H9 (cell line): ENCODE results near the gene PLCH1. TPM values are rescaled to one million over a fixed set of nuclear protein-coding genes. Genes with fewer than 3 reads are reported as not detected.

Experiments used
- DNase-seq: peaks from one replicate; pipeline ENCODE4 v3.0.0-alpha.2; 2017
- H2AFZ ChIP-seq: one replicate; pipeline ENCODE4 v1.6.1; 2013; ENCODE audit warnings: mild to moderate bottlenecking, low read length, control low read depth, moderate library complexity
- H2AK5ac ChIP-seq: 2 replicates; pipeline ENCODE4 v1.6.1; 2013; ENCODE audit warnings: low read length, control low read depth, mixed read lengths; ENCODE audit not compliant: insufficient read length
- H2BK120ac ChIP-seq: one replicate; pipeline ENCODE4 v1.6.1; 2013; ENCODE audit warnings: low read depth, mild to moderate bottlenecking, low read length, control low read depth, inconsistent platforms; ENCODE audit not compliant: poor library complexity, severe bottlenecking
- H2BK12ac ChIP-seq: 2 replicates; pipeline ENCODE4 v1.6.1; 2013; ENCODE audit warnings: low read length, control low read depth, mixed read lengths, low read depth; ENCODE audit not compliant: insufficient read length
- H2BK15ac ChIP-seq: 2 replicates; pipeline ENCODE4 v1.6.1; 2013; ENCODE audit warnings: low read depth, low read length, control low read depth
- H2BK20ac ChIP-seq: one replicate; pipeline ENCODE4 v1.6.1; 2013; ENCODE audit warnings: low read depth, mild to moderate bottlenecking, low read length, control low read depth, inconsistent platforms; ENCODE audit not compliant: poor library complexity, severe bottlenecking
- H2BK5ac ChIP-seq: 2 replicates; pipeline ENCODE4 v1.6.1; 2013; ENCODE audit warnings: low read length, control low read depth, mixed read lengths; ENCODE audit not compliant: insufficient read length
- H3K14ac ChIP-seq: 2 replicates; pipeline ENCODE4 v1.6.1; 2013; ENCODE audit warnings: low read length, control low read depth; ENCODE audit not compliant: insufficient read depth
- H3K18ac ChIP-seq: 2 replicates; pipeline ENCODE4 v1.6.1; 2013; ENCODE audit warnings: low read depth, mild to moderate bottlenecking, mixed read lengths, low read length, control low read depth; ENCODE audit not compliant: insufficient read length
- H3K23ac ChIP-seq: 2 replicates; pipeline ENCODE4 v1.6.1; 2013; ENCODE audit warnings: low read length, control low read depth, mixed read lengths, low read depth; ENCODE audit not compliant: insufficient read length
- H3K23me2 ChIP-seq: 2 replicates; pipeline ENCODE4 v1.6.1; 2013; ENCODE audit warnings: low read depth, mild to moderate bottlenecking, mixed read lengths, low read length, control low read depth; ENCODE audit not compliant: insufficient read length, poor library complexity, severe bottlenecking
- H3K27ac ChIP-seq: 2 replicates; pipeline ENCODE4 v1.5.1; 2013; ENCODE audit warnings: low read length, control low read depth, mixed read lengths, low read depth; ENCODE audit not compliant: insufficient read length
- H3K27me3 ChIP-seq: 2 replicates; pipeline ENCODE4 v1.6.1; 2013; ENCODE audit warnings: low read length, control low read depth, inconsistent platforms; ENCODE audit not compliant: insufficient read depth
- H3K4ac ChIP-seq: 2 replicates; pipeline ENCODE4 v1.6.1; 2013; ENCODE audit warnings: low read depth, mild to moderate bottlenecking, control low read depth, inconsistent platforms, low read length, moderate library complexity
- H3K4me1 ChIP-seq: 2 replicates; pipeline ENCODE4 v1.6.1; 2013; ENCODE audit warnings: low read length, control low read depth, inconsistent platforms; ENCODE audit not compliant: insufficient read depth
- H3K4me2 ChIP-seq: 2 replicates; pipeline ENCODE4 v1.6.1; 2013; ENCODE audit warnings: low read length, control low read depth, mixed read lengths; ENCODE audit not compliant: insufficient read length, insufficient read depth
- H3K56ac ChIP-seq: 2 replicates; pipeline ENCODE4 v1.6.1; 2013; ENCODE audit warnings: low read depth, mild to moderate bottlenecking, mixed read lengths, low read length, control low read depth; ENCODE audit not compliant: insufficient read length
- H3K79me1 ChIP-seq: 2 replicates; pipeline ENCODE4 v1.6.1; 2013; ENCODE audit warnings: low read depth, mild to moderate bottlenecking, moderate library complexity, low read length, control low read depth, inconsistent platforms; ENCODE audit not compliant: insufficient read depth, poor library complexity, severe bottlenecking
- H3K79me2 ChIP-seq: 2 replicates; pipeline ENCODE4 v1.6.1; 2013; ENCODE audit warnings: low read length, control low read depth, inconsistent platforms; ENCODE audit not compliant: insufficient read depth
- H3K9ac ChIP-seq: 2 replicates; pipeline ENCODE4 v1.6.1; 2013; ENCODE audit warnings: low read length, control low read depth, mixed read lengths; ENCODE audit not compliant: insufficient read length; ENCODE audit errors: extremely low read depth
- H3K9me3 ChIP-seq: one replicate; pipeline ENCODE4 v1.6.1; 2013; ENCODE audit warnings: low read depth, low read length, inconsistent platforms; ENCODE audit not compliant: control insufficient read depth
- H3T11ph ChIP-seq: one replicate; pipeline ENCODE4 v1.6.1; 2013; ENCODE audit warnings: mild to moderate bottlenecking, low read length, control low read depth, inconsistent platforms
- H4K20me1 ChIP-seq: one replicate; pipeline ENCODE4 v1.6.1; 2013; ENCODE audit not compliant: control insufficient read depth, insufficient read length, insufficient read depth
- H4K5ac ChIP-seq: 2 replicates; pipeline ENCODE4 v1.6.1; 2013; ENCODE audit warnings: low read depth, mild to moderate bottlenecking, mixed read lengths, low read length, control low read depth; ENCODE audit not compliant: insufficient read length
- H4K8ac ChIP-seq: replicated peaks from 2 replicates; pipeline ENCODE4 v1.6.1; 2013; ENCODE audit warnings: low read length, control low read depth, mixed read lengths, low read depth; ENCODE audit not compliant: insufficient read length
- H4K91ac ChIP-seq: 2 replicates; pipeline ENCODE4 v1.6.1; 2013; ENCODE audit warnings: low read depth, mild to moderate bottlenecking, moderate library complexity, mixed read lengths, low read length, control low read depth; ENCODE audit not compliant: insufficient read length
- H3K27ac Mint-ChIP-seq, 3 experiments: 2 replicates in 2 of 3; 3 replicates in 1 of 3; pipeline ENCODE4 v1.8.0; 2020 to 2021; ENCODE audit warnings: mixed read lengths in 3 of 3, mild to moderate bottlenecking in 1 of 3, moderate library complexity in 1 of 3
- H3K27me3 Mint-ChIP-seq: 2 replicates; pipeline ENCODE4 v1.8.0; 2021; ENCODE audit warnings: low read depth, mild to moderate bottlenecking, moderate library complexity, mixed read lengths
- H3K36me3 Mint-ChIP-seq, 3 experiments: 2 replicates in 2 of 3; 3 replicates in 1 of 3; pipeline ENCODE4 v1.8.0; 2020 to 2021; ENCODE audit warnings: low read depth in 3 of 3, mixed read lengths in 3 of 3; ENCODE audit not compliant: insufficient read depth in 1 of 3
- H3K4me1 Mint-ChIP-seq, 2 experiments: 2 replicates each; pipeline ENCODE4 v1.8.0; 2020; ENCODE audit warnings: mixed read lengths in 2 of 2
- H3K4me3 Mint-ChIP-seq, 2 experiments: 2 replicates in 1 of 2; 3 replicates in 1 of 2; pipeline ENCODE4 v1.8.0; 2020 to 2021; ENCODE audit warnings: mild to moderate bottlenecking in 2 of 2, mixed read lengths in 2 of 2, moderate library complexity in 1 of 2
- H3K9me3 Mint-ChIP-seq, 2 experiments: 2 replicates in 1 of 2; 3 replicates in 1 of 2; pipeline ENCODE4 v1.8.0; 2020; ENCODE audit warnings: mild to moderate bottlenecking in 2 of 2, mixed read lengths in 2 of 2, moderate library complexity in 1 of 2
- WGBS: extraction: QIAGEN DNeasy Blood & Tissue Kit; methylation state at CpG from one replicate; pipeline ENCODE4 v1.1.7; 2013; ENCODE audit warnings: missing lambda C conversion rate, low lambda C conversion rate, mixed read lengths; ENCODE audit not compliant: insufficient read length; ENCODE audit errors: extremely low coverage; 5-methylcytosine and 5-hydroxymethylcytosine counted together
- total RNA-seq: library from RNA; stranded (reverse); gene quantifications from 2 replicates; pipeline ENCODE4 v1.2.1, GENCODE V29; 2021
- TF ChIP-seq, protein P1 (sequence below): fragments of 200-600 bp; sonication (generic); conservative IDR thresholded peaks from 3 replicates; pipeline ENCODE4 v1.8.0; 2021; ENCODE audit warnings: antibody characterized with exemption, mild to moderate bottlenecking

Gene PLCH1
- total RNA-seq, 1 experiment from 2014 or later: 19.0 TPM

DNA sequence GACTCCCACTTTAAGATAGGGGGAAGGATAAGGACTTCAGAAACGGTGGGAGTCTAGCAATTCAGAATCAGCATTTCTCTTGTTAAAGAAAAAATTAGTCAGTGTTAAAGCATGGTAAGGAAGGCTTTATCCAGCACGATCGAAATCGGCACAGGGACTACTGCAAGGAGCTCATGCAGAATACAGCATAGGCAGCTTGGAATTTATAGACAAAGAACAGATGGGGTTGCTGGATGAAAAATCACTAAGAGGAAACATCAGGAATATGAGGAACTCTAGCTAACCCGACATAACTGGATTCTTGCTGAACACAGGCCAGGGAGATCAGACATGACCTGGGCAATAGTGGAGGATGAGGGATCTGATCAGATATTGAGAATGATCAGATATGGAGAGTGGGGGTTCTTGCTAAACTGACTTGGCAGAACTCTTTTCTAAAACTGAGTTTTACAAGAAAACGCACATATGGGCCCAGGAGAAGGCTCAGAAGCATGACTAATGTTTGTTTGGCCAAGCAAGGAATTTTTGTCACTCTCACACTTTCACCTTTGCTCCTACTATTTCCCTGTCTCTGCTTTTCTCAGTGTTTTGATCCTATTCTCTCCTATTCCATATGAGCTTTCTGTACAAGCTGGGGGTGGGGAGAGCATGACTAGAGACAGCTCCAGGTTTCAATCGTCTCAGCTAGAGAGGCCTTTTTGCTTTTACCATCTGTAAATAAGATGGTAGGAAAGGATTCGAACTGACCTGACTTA, 3.9 kb upstream of the PLCH1 start:
- no CpG with 5 or more reads among the region's 8 CpGs for whole genome bisulfite sequencing
- H4K20me1 ChIP-seq: no peaks in the 10 kb centered on the region
- Mint-ChIP-seq H3K4me1 (peaks cover 57 to 60% of the 10 kb centered on the region in 2 experiments), H3K36me3 (0 out of 7 replicates have a peak, but pooled peaks cover 0 to 1% (median 0%) of the 10 kb centered on the region in 3 experiments), H3K4me3 (no peak overlapping the region), H3K27me3 (no peaks in the 10 kb centered on the region), H3K27ac (0 out of 7 replicates have a peak overlapping the region, but pooled peaks of 1 of the 3 experiments have one; percentile 7), H3K9me3 (no peaks in the 10 kb centered on the region; a peak in 1 of 5 replicates)
- TF ChIP-seq, protein P1, sequence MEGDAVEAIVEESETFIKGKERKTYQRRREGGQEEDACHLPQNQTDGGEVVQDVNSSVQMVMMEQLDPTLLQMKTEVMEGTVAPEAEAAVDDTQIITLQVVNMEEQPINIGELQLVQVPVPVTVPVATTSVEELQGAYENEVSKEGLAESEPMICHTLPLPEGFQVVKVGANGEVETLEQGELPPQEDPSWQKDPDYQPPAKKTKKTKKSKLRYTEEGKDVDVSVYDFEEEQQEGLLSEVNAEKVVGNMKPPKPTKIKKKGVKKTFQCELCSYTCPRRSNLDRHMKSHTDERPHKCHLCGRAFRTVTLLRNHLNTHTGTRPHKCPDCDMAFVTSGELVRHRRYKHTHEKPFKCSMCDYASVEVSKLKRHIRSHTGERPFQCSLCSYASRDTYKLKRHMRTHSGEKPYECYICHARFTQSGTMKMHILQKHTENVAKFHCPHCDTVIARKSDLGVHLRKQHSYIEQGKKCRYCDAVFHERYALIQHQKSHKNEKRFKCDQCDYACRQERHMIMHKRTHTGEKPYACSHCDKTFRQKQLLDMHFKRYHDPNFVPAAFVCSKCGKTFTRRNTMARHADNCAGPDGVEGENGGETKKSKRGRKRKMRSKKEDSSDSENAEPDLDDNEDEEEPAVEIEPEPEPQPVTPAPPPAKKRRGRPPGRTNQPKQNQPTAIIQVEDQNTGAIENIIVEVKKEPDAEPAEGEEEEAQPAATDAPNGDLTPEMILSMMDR: no peak
- no peaks in the 10 kb centered on the region for H3K9me3 ChIP-seq
- H3T11ph ChIP-seq: no peak overlapping the region
- H2BK120ac ChIP-seq: no peak overlapping the region
- H3K27ac ChIP-seq: no peak overlapping the region
- no peak overlapping the region for H3K4me2 ChIP-seq
- no peaks in the 10 kb centered on the region for H3K27me3 ChIP-seq
- peaks cover 11% of the 10 kb centered on the region for H3K23me2 ChIP-seq
- no peak overlapping the region for H4K91ac ChIP-seq
- H2BK15ac ChIP-seq: no peak overlapping the region
- H3K18ac ChIP-seq: no peak overlapping the region
- H2BK20ac ChIP-seq: no peak overlapping the region
- no peak overlapping the region for H4K8ac ChIP-seq
- no peaks in the 10 kb centered on the region for H3K79me2 ChIP-seq
- H3K9ac ChIP-seq: no peak overlapping the region
- H3K4me1 ChIP-seq: peaks cover 7% of the 10 kb centered on the region
- H2AK5ac ChIP-seq: no peak overlapping the region
- H3K56ac ChIP-seq: no peak overlapping the region
- H2BK12ac ChIP-seq: no peak overlapping the region
- H3K14ac ChIP-seq: no peak overlapping the region
- H2AFZ ChIP-seq: no peak overlapping the region
- H3K79me1 ChIP-seq: no peaks in the 10 kb centered on the region
- no peak overlapping the region for H3K4ac ChIP-seq
- H4K5ac ChIP-seq: no peak overlapping the region
- no peak for DNase-seq
- H2BK5ac ChIP-seq: no peak overlapping the region
- no peak overlapping the region for H3K23ac ChIP-seq
